HAP-1 (cell line): ENCODE results near the gene ZBTB48.
A peak's percentile ranks its signal among the peaks of the same experiment; 100 is the strongest.

Experiments used
- DNase-seq, 2 experiments: peaks; one replicate each; pipeline ENCODE4 v3.0.0-alpha.2; 2016 to 2020; ENCODE audit warnings: low spot score in 2 of 2
- H3K27me3 ChIP-seq: fragments of 250-450 bp; sonication (Bioruptor Pico); 2 replicates; pipeline ENCODE4 v1.5.1; 2020; ENCODE audit warnings: low read depth, mild to moderate bottlenecking, moderate library complexity
- H3K36me3 ChIP-seq: fragments of 250-450 bp; sonication (Bioruptor Pico); replicated peaks from 2 replicates; pipeline ENCODE4 v1.5.1; 2020; ENCODE audit warnings: mild to moderate bottlenecking
- H3K4me1 ChIP-seq: fragments of 250-450 bp; sonication (Bioruptor Pico); 2 replicates; pipeline ENCODE4 v1.5.1; 2020; ENCODE audit warnings: mild to moderate bottlenecking
- H3K4me3 ChIP-seq: fragments of 250-450 bp; sonication (Bioruptor Pico); 2 replicates; pipeline ENCODE4 v1.5.1; 2020; ENCODE audit warnings: mild to moderate bottlenecking, moderate library complexity
- H3K9me3 ChIP-seq: fragments of 250-450 bp; sonication (Bioruptor Pico); 2 replicates; pipeline ENCODE4 v1.5.1; 2020; ENCODE audit warnings: mild to moderate bottlenecking, moderate library complexity
- in situ Hi-C: fragments of 300-500 bp; cut with MboI; formaldehyde crosslinking; loops from 3 replicates; pipeline ENCODE4 v1.14.3; 2020; ENCODE audit warnings: low sequenced_read_pairs, inconsistent platforms, mixed read lengths

Gene ZBTB48

GRCh38 chr1:6601049-6601922 lies 21.5 kb downstream of the ZBTB48 start:
- no peaks in the 10 kb centered on the region for H3K9me3 ChIP-seq
- no peaks in the 10 kb centered on the region for H3K27me3 ChIP-seq
- peak overlapping the region; percentile 71 for H3K4me3 ChIP-seq
- peaks cover 9% of the 10 kb centered on the region for H3K4me1 ChIP-seq
- H3K36me3 ChIP-seq: peaks cover 31% of the 10 kb centered on the region
- in situ Hi-C loops: no loop called here
- peak; percentile 51 to 58 for DNase-seq

GRCh38 chr1:6601923-6602668 lies 22.3 kb downstream of the ZBTB48 start:
- H3K27me3 ChIP-seq: no peaks in the 10 kb centered on the region
- peaks cover 9% of the 10 kb centered on the region for H3K4me1 ChIP-seq
- H3K9me3 ChIP-seq: no peaks in the 10 kb centered on the region
- in situ Hi-C loops: no loop called here
- peak overlapping the region; percentile 71 for H3K4me3 ChIP-seq
- peak in 1 of 2 experiments; percentile 44 for DNase-seq
- H3K36me3 ChIP-seq: peaks cover 23% of the 10 kb centered on the region

DNA sequence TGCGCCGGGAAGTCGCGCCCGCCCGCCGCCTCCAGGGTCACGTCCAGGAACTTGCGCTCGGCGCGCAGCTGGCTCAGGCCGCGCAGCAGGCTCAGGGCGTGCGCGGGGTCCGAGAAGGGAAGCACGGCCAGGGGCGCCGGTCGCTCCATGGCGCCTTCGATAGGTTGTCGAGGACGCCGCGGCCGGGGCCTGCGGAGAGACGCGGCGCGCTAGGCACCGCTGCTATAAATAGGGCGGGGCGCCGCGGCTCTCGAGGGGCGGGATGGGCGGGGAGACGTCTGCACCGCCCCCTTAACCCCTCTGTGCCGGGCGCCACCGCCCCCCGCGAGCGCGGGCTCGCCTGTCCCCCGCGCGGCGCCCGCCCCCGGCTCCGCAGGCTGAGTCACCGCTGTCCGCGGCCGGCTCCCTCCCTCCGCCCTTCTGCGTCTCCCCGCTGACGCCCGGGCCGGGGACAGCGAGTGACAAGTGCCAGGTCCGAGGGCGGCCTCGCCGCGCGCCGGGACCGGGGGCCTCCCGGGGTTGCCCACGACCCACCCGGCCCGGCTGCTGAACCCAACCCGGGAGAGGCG lies 23.0 kb downstream of the ZBTB48 start, which contains the start of gene KLHL21:
Gene KLHL21 (minus strand): TSS at position 201 of the 569 bp plus-strand sequence. CDS start 52 bp downstream, at position 149.
- H3K9me3 ChIP-seq: no peaks in the 10 kb centered on the region
- H3K4me3 ChIP-seq: peak within 1 kb of the TSS; percentile 71
- peaks cover 9% of the 10 kb centered on the region for H3K4me1 ChIP-seq
- H3K36me3 ChIP-seq: peaks cover 16% of the 10 kb centered on the region
- DNase-seq: peak; percentile 79 to 84
- in situ Hi-C loops: no loop called here
- H3K27me3 ChIP-seq: no peaks in the 10 kb centered on the region

- Histone ChIP-seq H3K4me1 (peaks cover 9% of the 10 kb centered on the region), H3K36me3 (peaks cover 10% of the 10 kb centered on the region), H3K9me3 (no peaks in the 10 kb centered on the region), H3K4me3 (peak overlapping the region; percentile 71), H3K27me3 (no peaks in the 10 kb centered on the region)
- DNase-seq: no peak
- in situ Hi-C loops: no loop called here
Measured at GRCh38 chr1:6603238-6603914, 23.6 kb downstream of the ZBTB48 start.

DNA sequence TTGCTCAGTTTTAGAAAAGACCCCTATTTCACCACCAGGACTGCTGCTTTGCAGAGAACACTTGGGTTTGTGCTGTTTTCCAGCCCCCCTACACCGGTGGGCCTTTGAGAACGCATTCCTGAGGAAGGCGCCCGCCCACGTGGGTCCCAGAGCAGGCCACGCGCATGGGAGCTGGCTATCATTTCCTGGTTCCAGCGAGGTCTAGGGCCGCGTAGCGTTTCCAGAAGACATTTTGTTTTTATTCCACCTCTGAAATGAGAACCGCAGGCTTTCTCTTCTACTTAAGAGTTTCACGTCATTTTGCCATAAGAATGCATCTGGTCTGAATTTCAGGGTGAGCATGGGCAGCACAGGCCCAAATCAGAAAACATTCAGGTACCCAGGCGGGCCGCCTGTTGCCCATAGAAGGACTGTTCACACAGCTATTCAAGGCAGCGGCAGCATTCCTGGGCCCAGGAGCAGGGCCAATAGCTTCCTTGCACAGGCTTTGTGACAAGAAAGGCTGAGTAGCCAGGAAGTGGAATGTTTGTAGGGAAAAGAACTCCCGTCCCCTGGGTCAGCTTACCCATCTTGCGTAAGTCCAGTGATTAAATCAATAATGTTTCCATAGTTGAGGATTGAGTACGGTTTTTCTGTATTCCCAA lies 24.2 kb downstream of the ZBTB48 start:
- in situ Hi-C loops: no loop called here
- Histone ChIP-seq H3K36me3 (peaks cover 6% of the 10 kb centered on the region), H3K27me3 (no peaks in the 10 kb centered on the region), H3K4me3 (no peak overlapping the region), H3K9me3 (no peaks in the 10 kb centered on the region), H3K4me1 (peaks cover 9% of the 10 kb centered on the region)
- DNase-seq: no peak

DNA sequence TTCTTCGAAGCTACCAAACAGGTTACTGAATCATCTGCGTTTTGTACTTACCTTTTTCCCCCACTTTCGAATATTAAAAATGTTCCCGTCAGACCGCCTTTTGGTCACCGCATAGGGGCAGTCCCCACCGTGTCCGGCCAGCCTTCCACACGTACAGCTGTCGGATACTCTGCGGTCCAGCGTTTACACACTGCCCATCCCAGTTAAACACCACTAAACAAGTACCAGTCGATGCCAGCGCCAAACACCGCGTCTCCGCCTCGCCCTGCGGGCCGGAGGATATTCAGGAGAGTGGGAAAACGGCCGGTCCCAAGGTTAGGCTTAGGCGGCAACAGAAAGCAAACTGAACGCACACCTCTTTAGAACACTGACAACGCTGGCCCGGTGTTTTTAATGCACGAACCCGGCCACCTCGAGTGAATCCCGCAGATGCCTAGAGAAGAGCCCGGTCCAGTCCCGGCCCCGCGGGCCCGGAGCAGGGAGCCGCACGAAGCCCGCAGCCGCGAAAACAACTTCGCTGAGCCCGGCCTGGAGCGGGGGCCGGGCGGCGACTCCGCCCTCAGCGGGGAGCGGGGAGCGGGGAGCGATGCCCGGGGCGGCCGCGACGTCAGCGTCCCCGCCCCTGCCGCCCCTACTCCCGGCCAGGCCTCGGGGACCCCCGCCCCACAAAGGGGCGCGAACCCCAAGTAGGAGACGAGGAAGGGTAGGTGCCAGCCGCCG lies 33.0 kb downstream of the ZBTB48 start:
- H3K27me3 ChIP-seq: no peaks in the 10 kb centered on the region
- in situ Hi-C loops: no loop called here
- peak in 1 of 2 experiments; percentile 60 for DNase-seq
- H3K4me1 ChIP-seq: peaks cover 16% of the 10 kb centered on the region
- peak overlapping the region; percentile 52 for H3K4me3 ChIP-seq
- peaks cover 7% of the 10 kb centered on the region for H3K36me3 ChIP-seq
- H3K9me3 ChIP-seq: no peaks in the 10 kb centered on the region

- DNase-seq: peak; percentile 99 to 100
- peaks cover 16% of the 10 kb centered on the region for H3K4me1 ChIP-seq
- H3K27me3 ChIP-seq: no peaks in the 10 kb centered on the region
- H3K36me3 ChIP-seq: peaks cover 13% of the 10 kb centered on the region
- no peaks in the 10 kb centered on the region for H3K9me3 ChIP-seq
- in situ Hi-C loops: no loop called here
- H3K4me3 ChIP-seq: peak within 1 kb of the TSS; percentile 74
Measured at GRCh38 chr1:6613361-6614018, 33.7 kb downstream of the ZBTB48 start, which contains the start of gene PHF13. Gene PHF13, plus strand, starts transcription at chr1:6613731. Its CDS starts 336 bp downstream, at chr1:6614067.

GRCh38 chr1:6614019-6614928 lies 34.5 kb downstream of the ZBTB48 start:
- in situ Hi-C loops: no loop called here
- peaks cover 21% of the 10 kb centered on the region for H3K36me3 ChIP-seq
- H3K4me3 ChIP-seq: peak overlapping the region; percentile 74
- no peaks in the 10 kb centered on the region for H3K9me3 ChIP-seq
- H3K27me3 ChIP-seq: no peaks in the 10 kb centered on the region
- H3K4me1 ChIP-seq: peaks cover 15% of the 10 kb centered on the region
- peak in 1 of 2 experiments; percentile 79 for DNase-seq

DNA sequence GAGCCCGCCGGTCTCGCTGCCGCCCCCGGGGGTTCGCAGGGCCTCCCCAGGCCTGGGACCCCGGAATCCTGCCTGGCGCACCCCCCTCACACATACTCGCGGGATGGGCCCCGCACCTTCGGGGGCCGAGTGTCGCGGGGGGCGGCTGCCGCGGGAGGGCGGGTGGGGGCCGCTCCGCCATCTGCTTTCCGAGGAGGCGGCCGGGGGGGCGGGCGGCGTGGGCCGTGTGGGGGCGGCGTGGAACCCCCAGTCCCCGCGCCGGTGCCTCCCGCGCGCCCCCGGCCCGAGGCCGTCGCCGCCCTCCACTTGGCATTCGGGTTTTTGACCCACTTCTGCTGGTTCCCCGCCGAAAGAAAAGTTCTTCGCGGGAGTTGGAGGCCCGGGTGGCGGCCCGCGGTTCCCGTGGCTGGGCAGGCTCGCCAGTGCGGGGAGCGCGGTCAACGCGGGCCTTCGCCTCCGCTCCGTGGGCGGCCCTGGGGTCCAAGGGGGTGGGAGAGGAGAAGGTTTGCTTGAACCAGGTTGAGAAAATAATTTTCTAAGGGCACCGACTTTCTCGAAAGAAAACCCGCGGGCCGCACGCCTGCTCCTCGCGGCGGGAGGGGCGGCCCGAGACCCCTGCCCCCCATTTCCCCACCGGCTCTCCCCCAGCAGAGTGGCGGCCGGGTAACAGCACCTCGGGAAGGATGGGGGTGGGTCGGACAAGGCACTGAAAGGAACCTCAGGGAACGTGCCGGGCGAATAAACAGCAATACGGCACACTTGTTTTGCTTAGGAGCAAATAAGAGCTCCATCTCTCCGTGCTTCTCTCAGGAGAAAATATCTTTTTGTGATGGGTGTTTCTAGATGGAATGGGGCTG lies 35.4 kb downstream of the ZBTB48 start:
- DNase-seq: no peak
- no peaks in the 10 kb centered on the region for H3K27me3 ChIP-seq
- no peaks in the 10 kb centered on the region for H3K9me3 ChIP-seq
- peak overlapping the region; percentile 74 for H3K4me3 ChIP-seq
- peaks cover 29% of the 10 kb centered on the region for H3K36me3 ChIP-seq
- in situ Hi-C loops: no loop called here
- H3K4me1 ChIP-seq: peaks cover 9% of the 10 kb centered on the region

DNA sequence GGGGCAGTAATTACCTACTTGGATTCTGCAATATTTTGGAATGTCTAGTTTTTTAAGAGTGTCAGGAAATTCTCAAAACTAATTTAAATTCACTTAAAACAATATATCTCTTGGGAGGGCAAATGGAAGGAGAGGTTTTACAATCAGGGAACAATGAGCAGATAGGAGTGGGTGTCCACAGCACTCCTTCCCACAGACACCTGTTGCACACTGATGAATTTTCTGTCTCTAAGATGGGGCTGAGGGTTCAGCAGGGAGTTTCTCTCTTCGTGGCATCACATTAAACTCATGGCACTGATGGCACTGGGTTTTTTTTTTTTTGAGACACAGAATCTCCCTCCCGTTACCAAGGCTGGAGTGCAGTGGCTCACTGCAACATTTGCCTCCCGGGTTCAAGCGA lies 39.3 kb downstream of the ZBTB48 start:
- Histone ChIP-seq H3K27me3 (no peaks in the 10 kb centered on the region), H3K9me3 (no peaks in the 10 kb centered on the region), H3K4me3 (no peak overlapping the region), H3K4me1 (peaks cover 4% of the 10 kb centered on the region; the same call in 1 of the 2 replicates), H3K36me3 (peaks cover 62% of the 10 kb centered on the region)
- in situ Hi-C loops: no loop called here
- no peak for DNase-seq
